Right ventricle myocardium superior (tissue), 1 donor: ENCODE data around the gene TNS1. TPM values are rescaled to one million over a fixed set of nuclear protein-coding genes. Genes with fewer than 3 reads are reported as not detected.
A peak's percentile ranks its signal among the peaks of the same experiment; 100 is the strongest.

Source experiments
- ATAC-seq: fragments of 200-7000 bp; cut with Tn5 transposase; one replicate; pipeline ENCODE4 v1.9.1; 2020; ENCODE audit warnings: mild to moderate bottlenecking; ENCODE audit not compliant: poor library complexity
- DNase-seq: peaks from one replicate; pipeline ENCODE4 v3.0.0-alpha.2; 2020
- intact Hi-C: fragments of 100-400 bp; cut with DNase I; formaldehyde crosslinking; loops from one replicate; pipeline ENCODE4 v1.11.2; 2022
- total RNA-seq: library from RNA; stranded (reverse); fragmentation: NEBNext Ultra II Directional; extraction: Animal tissue kit (Norgen Biotek cat#: 25700); gene quantifications from one replicate; pipeline ENCODE4 v1.2.1, GENCODE V29; 2021
- donor health status: DM: no; HTN: yes; CAD: no; lungs with severe emphysema.

Gene TNS1
- total RNA-seq, 1 donor from 2014 or later, result 722 TPM

- intact Hi-C loops, result loop anchor here (5.0 kb wide), 1 partner anchor 35 kb away; no protein-coding TSS in a partner anchor
- ATAC-seq (peak; percentile 16), DNase-seq (peak; percentile 50)
Observed at GRCh38 chr2:217901835-217902378, 100.9 kb downstream of the TNS1 start.

- intact Hi-C loops, result loop anchor here (5.0 kb wide), 1 partner anchor 36 kb away; no protein-coding TSS in a partner anchor
- no peak for DNase-seq
- no peak for ATAC-seq
Observed at GRCh38 chr2:217901400-217901799, 101.4 kb downstream of the TNS1 start.

GRCh38 chr2:217900780-217901360, 101.9 kb downstream of the TNS1 start:
- peak; percentile 25 for DNase-seq

GRCh38 chr2:217900010-217900779, 102.6 kb downstream of the TNS1 start:
- DNase-seq (no peak), ATAC-seq (no peak)
- intact Hi-C loops, result loop anchor here (5.0 kb wide), 1 partner anchor 37 kb away; no protein-coding TSS in a partner anchor

More at GRCh38 chr2:217900780-217901360, 101.9 kb downstream of the TNS1 start:
- intact Hi-C loops, result loop anchor here (5.0 kb wide), 1 partner anchor 36 kb away; no protein-coding TSS in a partner anchor
- ATAC-seq, result no peak

GRCh38 chr2:217899231-217900009, 103.4 kb downstream of the TNS1 start:
- ATAC-seq (peak; percentile 15), DNase-seq (peak; percentile 77)
- intact Hi-C loops, result loop anchor here (5.0 kb wide), 1 partner anchor 38 kb away; no protein-coding TSS in a partner anchor

- intact Hi-C loops, result no loop called here
- peak; percentile 47 for ATAC-seq
- peak; percentile 77 for DNase-seq
Observed at GRCh38 chr2:217897816-217898806, 104.7 kb downstream of the TNS1 start.

- DNase-seq (no peak), ATAC-seq (no peak)
- intact Hi-C loops, result no loop called here
Observed at GRCh38 chr2:217897091-217897715, 105.6 kb downstream of the TNS1 start.

- ATAC-seq (no peak), DNase-seq (no peak)
- intact Hi-C loops, result no loop called here
Observed at GRCh38 chr2:217895070-217895635, 107.6 kb downstream of the TNS1 start.

GRCh38 chr2:217893440-217893839, 109.4 kb downstream of the TNS1 start:
- no peak for ATAC-seq
- DNase-seq, result no peak
- intact Hi-C loops, result no loop called here

- ATAC-seq, result no peak
- intact Hi-C loops, result no loop called here
- DNase-seq, result no peak
Observed at GRCh38 chr2:217892560-217892959, 110.2 kb downstream of the TNS1 start.

GRCh38 chr2:217890445-217890844, 112.3 kb downstream of the TNS1 start:
- intact Hi-C loops, result no loop called here
- DNase-seq (peak; percentile 67), ATAC-seq (peak; percentile 56)

GRCh38 chr2:217889656-217890055, 113.1 kb downstream of the TNS1 start:
- intact Hi-C loops, result loop anchor here (5.0 kb wide), 2 partner anchors 98 to 102 kb away; no protein-coding TSS in a partner anchor
- ATAC-seq (no peak), DNase-seq (no peak)

GRCh38 chr2:217887841-217888701, 114.7 kb downstream of the TNS1 start:
- peak; percentile 62 for ATAC-seq

GRCh38 chr2:217886720-217887309, 116.0 kb downstream of the TNS1 start:
- intact Hi-C loops, result loop anchor here (5.0 kb wide), 2 partner anchors 100 kb away; no protein-coding TSS in a partner anchor
- ATAC-seq (peak; percentile 55), DNase-seq (peak; percentile 66)

More at GRCh38 chr2:217887841-217888701, 114.7 kb downstream of the TNS1 start:
- intact Hi-C loops, result loop anchor here (5.0 kb wide), 2 partner anchors 99 to 101 kb away; no protein-coding TSS in a partner anchor
- DNase-seq, result peak; percentile 85

GRCh38 chr2:217886091-217886490, 116.7 kb downstream of the TNS1 start:
- no peak for DNase-seq
- ATAC-seq, result no peak
- intact Hi-C loops, result loop anchor here (5.0 kb wide), 2 partner anchors 99 to 101 kb away; no protein-coding TSS in a partner anchor
